22Rv1 (cell line): ENCODE measurements around the gene TTLL5.

ENCODE experiments used
- H3K27ac ChIP-seq: fragments of 450-650 bp; 2 replicates; pipeline ENCODE4 v1.5.1; 2017
- ZFX ChIP-seq: fragments of 450-650 bp; IDR thresholded peaks from 2 replicates; pipeline ENCODE4 v1.6.1; 2017; ENCODE audit warnings: antibody characterized with exemption, borderline replicate concordance
- TF ChIP-seq, protein P1 (sequence below): fragments of 450-650 bp; IDR thresholded peaks from 2 replicates; pipeline ENCODE4 v1.5.1; 2017; ENCODE audit warnings: mild to moderate bottlenecking

Gene TTLL5

DNA sequence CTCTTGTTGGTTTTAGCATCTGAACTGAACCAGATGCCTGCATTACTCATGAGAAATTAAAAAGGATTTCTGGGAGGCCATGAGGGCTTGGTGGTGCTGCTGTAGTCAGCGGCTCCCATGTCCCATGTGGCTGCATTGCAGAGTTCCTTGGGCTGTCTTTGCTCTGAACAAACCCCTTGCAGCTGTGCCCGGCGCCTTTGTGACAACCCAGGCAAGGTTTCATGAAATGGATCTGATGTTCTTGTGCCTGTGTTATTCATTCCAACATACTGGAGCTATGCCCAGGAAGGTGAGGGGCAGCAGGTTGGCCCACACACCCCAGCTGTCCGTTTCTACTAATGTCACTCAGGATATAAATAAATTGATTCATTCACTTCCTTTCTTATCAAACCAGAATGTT lies 280.0 kb downstream of the TTLL5 start:
- TF ChIP-seq, protein P1, sequence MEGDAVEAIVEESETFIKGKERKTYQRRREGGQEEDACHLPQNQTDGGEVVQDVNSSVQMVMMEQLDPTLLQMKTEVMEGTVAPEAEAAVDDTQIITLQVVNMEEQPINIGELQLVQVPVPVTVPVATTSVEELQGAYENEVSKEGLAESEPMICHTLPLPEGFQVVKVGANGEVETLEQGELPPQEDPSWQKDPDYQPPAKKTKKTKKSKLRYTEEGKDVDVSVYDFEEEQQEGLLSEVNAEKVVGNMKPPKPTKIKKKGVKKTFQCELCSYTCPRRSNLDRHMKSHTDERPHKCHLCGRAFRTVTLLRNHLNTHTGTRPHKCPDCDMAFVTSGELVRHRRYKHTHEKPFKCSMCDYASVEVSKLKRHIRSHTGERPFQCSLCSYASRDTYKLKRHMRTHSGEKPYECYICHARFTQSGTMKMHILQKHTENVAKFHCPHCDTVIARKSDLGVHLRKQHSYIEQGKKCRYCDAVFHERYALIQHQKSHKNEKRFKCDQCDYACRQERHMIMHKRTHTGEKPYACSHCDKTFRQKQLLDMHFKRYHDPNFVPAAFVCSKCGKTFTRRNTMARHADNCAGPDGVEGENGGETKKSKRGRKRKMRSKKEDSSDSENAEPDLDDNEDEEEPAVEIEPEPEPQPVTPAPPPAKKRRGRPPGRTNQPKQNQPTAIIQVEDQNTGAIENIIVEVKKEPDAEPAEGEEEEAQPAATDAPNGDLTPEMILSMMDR: no peak
- TF ChIP-seq ZFX: no peak
- H3K27ac ChIP-seq: no peak overlapping the region

DNA sequence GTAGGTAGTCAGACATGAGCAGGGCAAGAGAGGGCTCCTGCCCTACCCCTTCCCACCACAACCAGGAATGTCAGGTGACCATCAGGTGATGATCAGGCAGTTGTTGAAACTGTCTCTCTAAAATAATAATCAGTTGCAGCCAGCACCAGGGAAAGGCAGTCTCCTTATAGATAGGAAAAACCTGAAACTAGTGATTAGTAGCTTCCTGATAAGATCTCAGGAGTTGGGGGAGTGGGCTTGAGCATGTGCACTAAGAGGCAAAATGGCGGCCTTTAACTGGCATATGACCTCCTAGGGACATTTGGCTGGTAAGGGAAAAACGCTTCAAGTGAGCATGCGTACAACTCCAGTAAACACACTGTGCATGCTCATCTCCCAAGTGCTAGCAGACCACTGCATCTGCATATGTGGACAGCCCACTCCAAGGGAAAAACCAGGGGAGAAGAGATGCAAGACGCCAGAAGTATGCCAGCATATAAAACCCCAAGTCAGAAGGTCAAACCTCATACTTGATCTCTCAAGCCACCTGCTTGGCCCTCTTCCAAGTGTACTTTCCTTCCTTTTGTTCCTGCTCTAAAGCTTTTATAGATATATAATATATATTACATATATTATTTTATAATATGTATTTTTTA lies 283.7 kb downstream of the TTLL5 start:
- TF ChIP-seq ZFX: no peak
- TF ChIP-seq, protein P1: no peak
- H3K27ac ChIP-seq: no peak overlapping the region

DNA sequence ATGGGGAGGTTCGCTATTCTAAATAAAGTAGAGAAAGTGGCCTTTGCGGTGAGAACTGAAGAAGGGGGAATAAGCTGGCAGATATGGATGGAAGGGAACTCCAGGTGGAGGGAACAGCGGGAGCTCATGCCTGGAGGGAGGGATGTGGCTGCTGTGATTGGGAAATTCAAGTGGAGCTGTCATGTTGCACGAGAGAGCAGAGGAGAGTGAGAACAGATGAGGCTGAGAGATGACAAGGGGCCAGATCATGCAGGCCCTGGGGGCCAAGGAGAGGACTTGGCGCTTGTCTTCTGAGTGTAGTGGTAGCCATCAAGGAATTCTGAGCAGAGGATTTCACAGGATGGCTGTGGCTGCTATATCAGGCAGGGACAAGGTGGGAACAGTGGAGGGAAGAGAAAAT lies 285.7 kb downstream of the TTLL5 start:
- TF ChIP-seq, protein P1: no peak
- no peak for TF ChIP-seq ZFX
- H3K27ac ChIP-seq: no peak overlapping the region

DNA sequence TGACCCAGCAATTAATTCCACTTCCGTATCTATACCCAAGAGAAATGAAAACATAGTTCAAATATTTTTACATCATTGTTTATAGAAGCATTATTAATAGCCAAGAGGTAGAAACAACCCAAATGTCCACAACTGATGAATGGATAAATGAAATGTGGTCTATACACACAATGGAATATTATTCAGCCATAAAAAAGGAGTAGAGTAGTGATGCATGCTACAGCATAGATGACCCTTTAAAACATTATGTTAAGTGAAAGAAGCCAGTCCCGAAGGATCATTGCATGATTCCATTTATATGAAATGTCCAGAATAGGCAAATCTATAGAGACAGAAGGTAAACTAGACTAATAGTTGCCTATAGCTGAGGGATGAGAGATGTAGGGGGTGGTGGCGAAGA lies 291.4 kb downstream of the TTLL5 start:
- H3K27ac ChIP-seq: no peak overlapping the region
- TF ChIP-seq ZFX: no peak
- TF ChIP-seq, protein P1: no peak

DNA sequence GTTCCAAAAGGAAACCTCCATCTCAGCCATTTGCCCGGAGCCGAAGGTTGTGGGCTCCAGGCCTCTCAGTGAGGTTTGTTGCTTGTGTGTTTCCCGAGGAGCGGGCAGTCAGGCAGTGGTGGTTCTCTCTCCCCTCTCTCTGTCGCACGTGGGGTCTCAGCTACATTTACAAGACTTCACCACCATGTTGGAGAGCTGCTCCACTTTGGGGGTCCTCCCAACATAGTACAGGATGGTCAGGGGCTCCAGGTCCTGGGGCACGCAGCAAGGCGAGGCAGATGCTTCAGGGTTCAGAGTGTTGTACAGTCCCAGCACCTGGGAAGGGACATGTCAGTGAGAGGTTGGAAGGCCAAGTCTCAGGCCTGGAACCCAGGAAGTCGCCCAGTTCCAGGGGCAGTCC lies 298.0 kb downstream of the TTLL5 start:
- TF ChIP-seq, protein P1: no peak
- no peak for TF ChIP-seq ZFX
- H3K27ac ChIP-seq: no peak overlapping the region

DNA sequence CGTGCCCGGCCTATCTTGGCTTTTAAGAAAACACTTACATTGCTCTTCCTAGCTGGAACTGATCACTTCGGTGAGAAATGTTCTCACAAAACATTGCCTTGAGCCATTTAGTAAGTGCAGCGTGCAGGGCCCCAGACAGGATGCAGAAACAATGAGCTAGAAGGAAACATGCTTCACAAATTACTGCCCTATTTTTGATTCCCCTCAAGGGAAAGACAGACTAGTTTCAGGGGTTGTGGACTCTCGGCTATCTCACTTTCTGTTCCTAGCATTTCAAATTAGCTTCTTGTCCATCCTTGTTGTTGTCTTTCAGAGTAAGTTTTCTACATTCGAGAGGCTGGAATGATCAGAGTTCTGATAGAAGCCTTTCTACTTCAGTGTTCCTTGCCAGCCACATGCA lies 299.2 kb downstream of the TTLL5 start:
- TF ChIP-seq, protein P1: no peak
- TF ChIP-seq ZFX: no peak
- H3K27ac ChIP-seq: no peak overlapping the region

DNA sequence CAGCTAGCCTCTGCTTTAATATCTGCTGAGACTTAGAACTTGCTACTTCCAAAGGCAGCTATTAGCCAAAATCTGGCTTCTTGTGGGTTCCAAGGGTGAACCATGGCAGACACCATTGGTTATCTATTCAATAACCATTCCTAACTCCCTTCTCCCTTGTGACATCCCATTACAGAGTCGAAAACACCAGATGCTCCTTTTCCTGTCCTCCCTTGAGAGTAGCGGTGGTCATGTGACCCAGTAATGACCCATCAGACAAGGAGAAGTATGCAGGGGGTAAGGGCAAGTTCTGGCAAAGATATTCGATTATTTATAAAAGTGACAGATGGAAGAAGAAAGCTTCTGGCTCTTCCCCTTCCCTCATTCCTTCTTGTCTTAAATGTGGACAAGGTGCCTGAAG lies 300.6 kb downstream of the TTLL5 start:
- TF ChIP-seq ZFX: no peak
- TF ChIP-seq, protein P1: no peak
- H3K27ac ChIP-seq: no peak overlapping the region
